ENCODE data around the gene CYS1.

DNA sequence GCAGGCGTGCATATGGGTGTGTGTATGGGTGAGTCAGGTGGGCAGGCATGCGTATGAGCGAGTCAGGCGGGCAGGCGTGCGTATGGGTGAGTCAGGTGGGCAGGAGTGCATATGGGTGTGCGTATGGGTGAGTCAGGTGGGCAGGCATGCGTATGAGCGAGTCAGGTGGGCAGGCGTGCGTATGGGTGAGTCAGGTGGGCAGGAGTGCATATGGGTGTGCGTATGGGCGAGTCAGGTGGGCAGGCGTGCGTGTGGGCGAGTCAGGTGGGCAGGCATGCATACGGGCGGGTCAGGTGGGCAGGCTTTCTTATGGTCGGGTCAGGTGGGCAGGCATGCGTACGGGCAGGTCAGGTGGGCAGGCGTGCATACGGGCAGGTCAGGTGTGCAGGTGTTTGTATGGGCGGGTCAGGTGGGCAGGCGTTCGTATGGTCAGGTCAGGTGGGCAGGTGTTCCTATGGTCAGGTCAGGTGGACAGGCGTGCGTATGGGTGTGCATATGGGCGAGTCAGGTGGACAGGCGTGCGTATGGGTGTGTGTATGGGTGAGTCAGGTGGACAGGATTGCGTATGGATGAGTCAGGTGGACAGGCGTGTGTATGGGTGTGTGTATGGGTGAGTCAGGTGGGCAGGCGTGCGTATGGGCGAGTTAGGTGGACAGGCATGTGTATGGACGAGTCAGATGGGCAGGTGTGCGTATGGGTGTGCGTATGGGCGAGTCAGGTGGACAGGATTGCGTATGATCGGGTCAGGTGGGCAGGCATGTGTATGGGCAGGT lies 65.6 kb downstream of the CYS1 start:
- TF ChIP-seq, protein P1, sequence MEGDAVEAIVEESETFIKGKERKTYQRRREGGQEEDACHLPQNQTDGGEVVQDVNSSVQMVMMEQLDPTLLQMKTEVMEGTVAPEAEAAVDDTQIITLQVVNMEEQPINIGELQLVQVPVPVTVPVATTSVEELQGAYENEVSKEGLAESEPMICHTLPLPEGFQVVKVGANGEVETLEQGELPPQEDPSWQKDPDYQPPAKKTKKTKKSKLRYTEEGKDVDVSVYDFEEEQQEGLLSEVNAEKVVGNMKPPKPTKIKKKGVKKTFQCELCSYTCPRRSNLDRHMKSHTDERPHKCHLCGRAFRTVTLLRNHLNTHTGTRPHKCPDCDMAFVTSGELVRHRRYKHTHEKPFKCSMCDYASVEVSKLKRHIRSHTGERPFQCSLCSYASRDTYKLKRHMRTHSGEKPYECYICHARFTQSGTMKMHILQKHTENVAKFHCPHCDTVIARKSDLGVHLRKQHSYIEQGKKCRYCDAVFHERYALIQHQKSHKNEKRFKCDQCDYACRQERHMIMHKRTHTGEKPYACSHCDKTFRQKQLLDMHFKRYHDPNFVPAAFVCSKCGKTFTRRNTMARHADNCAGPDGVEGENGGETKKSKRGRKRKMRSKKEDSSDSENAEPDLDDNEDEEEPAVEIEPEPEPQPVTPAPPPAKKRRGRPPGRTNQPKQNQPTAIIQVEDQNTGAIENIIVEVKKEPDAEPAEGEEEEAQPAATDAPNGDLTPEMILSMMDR (optimal IDR thresholded peaks at IDR 0.05 in 1 of 3, IDR thresholded peaks at IDR 0.05 in 1 of 3, conservative IDR thresholded peaks at IDR 0.05 in 1 of 3; ENCODE audit: extremely low read depth in 1 of 3, insufficient read depth in 2 of 3, low read length in 3 of 3), result no peak
- TF ChIP-seq EZH2 (IDR thresholded peaks at IDR 0.05; ENCODE audit: low read length), result no peak
